RWPE2 (cell line): ENCODE data around the gene VTI1A.
A peak's percentile ranks its signal among the peaks of the same experiment; 100 is the strongest.

Source experiments
- ATAC-seq: fragments of 200-7000 bp; cut with Tn5 transposase; 3 replicates; pipeline ENCODE4 v1.9.1; 2021; ENCODE audit warnings: low read depth
- DNase-seq: peaks from one replicate; pipeline ENCODE4 v3.0.0-alpha.2; 2020; ENCODE audit warnings: low spot score
- H3K27ac ChIP-seq: fragments of 450-650 bp; 2 replicates; pipeline ENCODE4 v1.5.1; 2017; ENCODE audit warnings: mild to moderate bottlenecking; ENCODE audit not compliant: poor library complexity, severe bottlenecking
- H3K27me3 ChIP-seq: fragments of 250-450 bp; sonication (Bioruptor Pico); 2 replicates; pipeline ENCODE4 v1.5.1; 2021; ENCODE audit warnings: mild to moderate bottlenecking, moderate library complexity; ENCODE audit not compliant: insufficient read depth, poor library complexity, severe bottlenecking
- H3K36me3 ChIP-seq: fragments of 250-450 bp; sonication (Bioruptor Pico); 2 replicates; pipeline ENCODE4 v1.5.1; 2020; ENCODE audit warnings: low read depth, mild to moderate bottlenecking, moderate library complexity
- H3K4me1 ChIP-seq: fragments of 250-450 bp; sonication (Bioruptor Pico); 2 replicates; pipeline ENCODE4 v1.5.1; 2021; ENCODE audit warnings: mild to moderate bottlenecking, moderate library complexity; ENCODE audit not compliant: insufficient read depth, poor library complexity, severe bottlenecking
- H3K4me3 ChIP-seq: fragments of 250-450 bp; sonication (Bioruptor Pico); 2 replicates; pipeline ENCODE4 v1.5.1; 2021; ENCODE audit warnings: mild to moderate bottlenecking, moderate library complexity; ENCODE audit not compliant: severe bottlenecking
- H3K9me3 ChIP-seq: fragments of 250-450 bp; sonication (Bioruptor Pico); 2 replicates; pipeline ENCODE4 v1.5.1; 2021; ENCODE audit warnings: mild to moderate bottlenecking, moderate library complexity; ENCODE audit not compliant: severe bottlenecking
- TF ChIP-seq, protein P1 (sequence below): fragments of 450-650 bp; IDR thresholded peaks from one replicate; pipeline ENCODE4 v1.5.1; 2017; ENCODE audit warnings: mild to moderate bottlenecking, moderate library complexity; ENCODE audit not compliant: poor library complexity, severe bottlenecking

VTI1A gene

DNA sequence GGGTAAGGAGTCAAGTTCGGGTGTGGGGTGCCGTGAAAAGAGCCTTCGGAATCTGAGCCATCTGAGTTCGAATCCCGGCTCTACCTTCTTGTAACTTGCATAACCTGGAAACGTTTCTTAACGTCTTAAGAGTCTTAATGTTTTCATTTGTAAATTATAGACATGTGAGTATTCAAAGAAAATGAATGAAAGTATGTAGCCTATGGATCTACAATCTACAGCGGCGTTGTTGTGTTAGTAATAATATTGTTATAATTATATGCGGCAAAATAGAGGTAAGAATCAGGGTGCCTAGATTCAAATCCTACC is 559 bp downstream of the VTI1A start:
- H3K4me3 ChIP-seq, result peak overlapping the region; percentile 96
- H3K4me1 ChIP-seq, result peaks cover 10% of the 10 kb centered on the region
- TF ChIP-seq, protein P1, sequence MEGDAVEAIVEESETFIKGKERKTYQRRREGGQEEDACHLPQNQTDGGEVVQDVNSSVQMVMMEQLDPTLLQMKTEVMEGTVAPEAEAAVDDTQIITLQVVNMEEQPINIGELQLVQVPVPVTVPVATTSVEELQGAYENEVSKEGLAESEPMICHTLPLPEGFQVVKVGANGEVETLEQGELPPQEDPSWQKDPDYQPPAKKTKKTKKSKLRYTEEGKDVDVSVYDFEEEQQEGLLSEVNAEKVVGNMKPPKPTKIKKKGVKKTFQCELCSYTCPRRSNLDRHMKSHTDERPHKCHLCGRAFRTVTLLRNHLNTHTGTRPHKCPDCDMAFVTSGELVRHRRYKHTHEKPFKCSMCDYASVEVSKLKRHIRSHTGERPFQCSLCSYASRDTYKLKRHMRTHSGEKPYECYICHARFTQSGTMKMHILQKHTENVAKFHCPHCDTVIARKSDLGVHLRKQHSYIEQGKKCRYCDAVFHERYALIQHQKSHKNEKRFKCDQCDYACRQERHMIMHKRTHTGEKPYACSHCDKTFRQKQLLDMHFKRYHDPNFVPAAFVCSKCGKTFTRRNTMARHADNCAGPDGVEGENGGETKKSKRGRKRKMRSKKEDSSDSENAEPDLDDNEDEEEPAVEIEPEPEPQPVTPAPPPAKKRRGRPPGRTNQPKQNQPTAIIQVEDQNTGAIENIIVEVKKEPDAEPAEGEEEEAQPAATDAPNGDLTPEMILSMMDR, result no peak
- H3K27me3 ChIP-seq, result no peaks in the 10 kb centered on the region
- H3K9me3 ChIP-seq, result no peaks in the 10 kb centered on the region
- ATAC-seq, result no peak
- DNase-seq, result no peak
- peaks cover 39% of the 10 kb centered on the region for H3K36me3 ChIP-seq
- H3K27ac ChIP-seq, result peak overlapping the region; percentile 64

DNA sequence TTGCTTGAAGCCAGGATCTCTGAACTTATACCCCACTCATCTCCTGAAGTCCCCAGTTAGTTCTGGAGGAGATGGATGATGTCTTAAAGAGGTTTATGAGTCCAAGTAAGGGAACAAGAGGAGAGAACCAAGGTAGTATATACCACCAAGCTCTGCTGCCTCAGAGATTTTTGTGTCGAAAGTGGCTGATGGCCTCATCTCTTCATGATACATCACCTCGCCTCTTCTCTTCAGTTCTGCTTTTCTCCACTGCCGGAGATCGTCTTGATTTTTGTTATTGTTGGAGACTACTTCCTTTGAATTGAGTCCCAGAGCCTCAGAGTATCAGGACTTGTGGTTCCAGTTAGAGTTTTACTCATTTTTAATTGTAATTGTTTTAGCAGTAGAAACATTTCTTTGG is 1.9 kb downstream of the VTI1A start:
- ATAC-seq, result no peak

DNA sequence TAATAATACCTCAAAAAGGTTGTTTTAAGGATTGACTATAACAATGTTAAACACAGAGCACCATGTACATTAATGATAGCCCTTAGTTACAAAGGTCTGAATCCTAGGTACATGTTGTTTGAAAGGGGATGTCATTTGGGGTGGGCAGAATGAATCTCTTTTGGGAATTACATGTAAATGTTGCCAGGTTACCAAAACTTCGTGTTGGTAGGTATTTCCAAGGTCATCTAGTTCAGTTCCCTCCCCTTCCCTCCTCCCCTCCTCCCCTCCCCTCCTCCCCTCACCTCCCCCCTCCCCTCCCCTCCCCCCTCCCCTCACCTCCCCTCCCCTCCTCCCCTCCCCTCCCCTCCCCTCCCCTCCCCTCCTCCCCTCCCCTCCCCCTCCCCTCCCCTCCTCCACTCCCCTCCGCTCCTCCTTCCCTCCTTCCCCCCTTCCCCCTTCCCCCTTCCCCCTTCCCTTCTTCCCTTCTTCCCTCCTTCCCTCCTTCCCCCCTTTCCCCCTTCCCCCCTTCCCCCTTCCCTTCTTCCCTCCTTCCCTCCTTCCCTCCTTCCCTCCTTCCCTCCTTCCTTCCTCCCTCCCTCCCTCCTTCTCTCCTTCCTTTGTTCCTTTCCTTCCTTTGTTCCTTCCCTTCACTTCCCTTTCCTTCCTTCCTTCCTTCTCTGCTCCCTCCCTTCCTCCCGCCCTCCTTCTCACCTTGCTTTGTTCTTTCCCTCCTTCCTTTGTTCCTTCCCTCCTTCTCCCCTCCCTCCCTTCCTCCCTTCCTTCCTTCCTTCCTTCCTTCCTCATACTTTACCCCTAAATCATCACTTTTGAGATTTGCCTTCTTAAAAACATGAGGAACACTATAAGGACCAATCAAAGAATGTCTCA is 8.1 kb downstream of the VTI1A start:
- ATAC-seq, result no peak
- H3K9me3 ChIP-seq, result no peaks in the 10 kb centered on the region
- H3K27me3 ChIP-seq, result no peaks in the 10 kb centered on the region
- no peak overlapping the region for H3K4me3 ChIP-seq
- TF ChIP-seq, protein P1, result no peak
- no peaks in the 10 kb centered on the region; the same call in none of the 2 replicates for H3K36me3 ChIP-seq
- H3K4me1 ChIP-seq, result peaks cover 7% of the 10 kb centered on the region
- peak overlapping the region; percentile 18 for H3K27ac ChIP-seq
- DNase-seq, result no peak

More for the DNA sequence above, 1.9 kb downstream of the VTI1A start:
- H3K27me3 ChIP-seq, result no peaks in the 10 kb centered on the region
- H3K27ac ChIP-seq, result no peak overlapping the region
- peaks cover 26% of the 10 kb centered on the region for H3K36me3 ChIP-seq
- peaks cover 10% of the 10 kb centered on the region for H3K4me1 ChIP-seq
- no peak overlapping the region for H3K4me3 ChIP-seq
- H3K9me3 ChIP-seq, result no peaks in the 10 kb centered on the region
- TF ChIP-seq, protein P1, result no peak
- DNase-seq, result no peak

DNA sequence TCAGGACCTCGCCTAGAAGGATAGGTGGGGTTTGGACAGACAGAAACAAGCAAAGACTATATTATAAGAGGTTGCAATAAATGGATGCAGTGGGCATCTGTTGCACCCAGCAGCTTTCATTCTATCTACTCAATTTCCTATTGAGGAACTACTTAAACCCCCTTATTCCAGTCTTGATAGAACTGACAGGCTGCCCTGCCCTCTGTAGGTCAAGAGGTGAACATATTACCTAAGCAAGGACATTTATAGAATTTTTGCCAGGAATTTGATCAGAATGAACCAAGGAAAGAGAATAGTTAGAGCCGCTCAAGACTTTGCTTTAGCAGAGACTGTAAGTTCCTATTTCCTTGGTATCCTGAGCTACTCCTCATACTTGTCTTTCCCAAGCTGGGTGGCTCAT is 9.5 kb downstream of the VTI1A start:
- H3K4me3 ChIP-seq, result no peak overlapping the region
- H3K9me3 ChIP-seq, result no peaks in the 10 kb centered on the region
- no peaks in the 10 kb centered on the region for H3K27me3 ChIP-seq
- ATAC-seq (no peak), DNase-seq (no peak)
- TF ChIP-seq, protein P1, result peak; percentile 9
- no peak overlapping the region for H3K27ac ChIP-seq
- H3K4me1 ChIP-seq, result peaks cover 20% of the 10 kb centered on the region
- peaks cover 12% of the 10 kb centered on the region for H3K36me3 ChIP-seq

DNA sequence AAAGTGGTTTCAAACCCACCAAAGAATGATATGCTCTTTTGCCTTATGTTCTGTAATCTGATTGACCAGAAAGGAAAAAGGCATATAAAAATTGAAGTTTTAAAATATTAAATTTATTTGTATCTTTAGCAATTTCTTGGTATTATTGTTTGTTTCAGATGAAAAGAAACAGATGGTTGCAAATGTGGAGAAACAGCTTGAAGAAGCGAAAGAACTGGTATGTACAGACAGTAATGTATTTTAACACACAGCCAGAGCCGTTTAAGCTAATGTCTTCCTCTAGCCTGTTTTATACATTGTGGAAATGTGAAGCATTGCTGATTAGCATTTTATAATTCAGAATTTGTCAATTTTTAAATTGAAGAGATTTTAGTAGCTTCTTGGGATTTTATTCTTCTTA is 13.4 kb downstream of the VTI1A start:
- Histone ChIP-seq H3K4me1 (peaks cover 20% of the 10 kb centered on the region), H3K36me3 (peaks cover 25% of the 10 kb centered on the region), H3K27me3 (no peaks in the 10 kb centered on the region), H3K27ac (peak overlapping the region; percentile 13), H3K9me3 (no peaks in the 10 kb centered on the region), H3K4me3 (no peak overlapping the region)
- no peak for DNase-seq
- no peak for ATAC-seq
- TF ChIP-seq, protein P1, result no peak
